GM18508 (cell line): ENCODE results near the gene DPH7.
"Not testable (repeated sequence)": the region's sequence is repeated elsewhere in the genome, so short reads cannot be mapped to it uniquely, and the experiment has no call there.

ENCODE experiments used
- ATAC-seq: cut with Tn5 transposase; IDR thresholded peaks from one replicate; pipeline ENCODE4 v1.9.1; 2021; ENCODE audit warnings: moderate number of reproducible peaks; ENCODE audit not compliant: insufficient read depth, unreplicated experiment

Gene DPH7

GRCh38 chr9:137582286-137582860 lies 3.6 kb upstream of the DPH7 start:
- no peak for ATAC-seq

GRCh38 chr9:137581361-137582285 lies 2.9 kb upstream of the DPH7 start:
- ATAC-seq: no peak

- no peak for ATAC-seq
These were observed 2.2 kb upstream of the DPH7 start for GRCh38 chr9:137580954-137581322.

- ATAC-seq: no peak
These were observed 1.7 kb upstream of the DPH7 start for GRCh38 chr9:137580209-137580953.

- no peak for ATAC-seq
These were observed 507 bp upstream of the DPH7 start for GRCh38 chr9:137579259-137579604.

- no peak for ATAC-seq
These were observed 2.9 kb downstream of the DPH7 start for GRCh38 chr9:137575716-137576411.

- no peak for ATAC-seq
These were observed 3.4 kb downstream of the DPH7 start for GRCh38 chr9:137575364-137575715.

- no peak for ATAC-seq
These were observed 4.5 kb downstream of the DPH7 start for GRCh38 chr9:137574192-137574591.

- ATAC-seq: no peak
These were observed 8.2 kb downstream of the DPH7 start for GRCh38 chr9:137570566-137570965.

- ATAC-seq: no peak
These were observed 9.0 kb downstream of the DPH7 start for GRCh38 chr9:137569609-137570203.

- not testable (repeated sequence) for ATAC-seq
These were observed 10.3 kb downstream of the DPH7 start for GRCh38 chr9:137568445-137568844.

- no peak for ATAC-seq
These were observed 13.8 kb downstream of the DPH7 start for GRCh38 chr9:137564817-137565411.

- no peak for ATAC-seq
These were observed 14.6 kb downstream of the DPH7 start for GRCh38 chr9:137564134-137564533.

GRCh38 chr9:137558127-137558526 lies 20.6 kb downstream of the DPH7 start:
- no peak for ATAC-seq

- no peak for ATAC-seq
These were observed 22.5 kb downstream of the DPH7 start for GRCh38 chr9:137556069-137556838.

- no peak for ATAC-seq
These were observed 23.5 kb downstream of the DPH7 start for GRCh38 chr9:137555179-137555578.

- no peak for ATAC-seq
These were observed 24.4 kb downstream of the DPH7 start for GRCh38 chr9:137554349-137554748.

GRCh38 chr9:137553654-137554053 lies 25.1 kb downstream of the DPH7 start:
- not testable (repeated sequence) for ATAC-seq
